ENCODE data around the gene DUSP15.

DNA sequence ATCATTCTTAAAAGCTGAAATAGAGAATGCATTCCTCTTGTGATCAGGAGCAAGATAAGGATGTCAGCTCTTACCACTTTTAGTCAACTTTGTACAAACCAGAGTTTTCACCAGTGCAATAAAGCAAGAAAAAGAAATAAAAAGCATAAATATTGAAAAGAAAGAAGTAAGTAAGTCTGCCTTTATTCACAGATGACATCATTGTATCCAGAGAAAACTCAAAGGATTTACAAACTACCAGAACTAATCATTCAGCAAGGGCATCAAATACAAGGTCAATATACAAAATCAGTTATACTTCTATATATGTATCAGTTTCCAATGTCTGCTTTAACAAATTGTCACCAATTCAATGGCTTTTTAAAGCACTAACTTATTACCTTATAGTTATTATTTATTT is 13.5 kb upstream of the DUSP15 start:
- TF ChIP-seq, protein P1, sequence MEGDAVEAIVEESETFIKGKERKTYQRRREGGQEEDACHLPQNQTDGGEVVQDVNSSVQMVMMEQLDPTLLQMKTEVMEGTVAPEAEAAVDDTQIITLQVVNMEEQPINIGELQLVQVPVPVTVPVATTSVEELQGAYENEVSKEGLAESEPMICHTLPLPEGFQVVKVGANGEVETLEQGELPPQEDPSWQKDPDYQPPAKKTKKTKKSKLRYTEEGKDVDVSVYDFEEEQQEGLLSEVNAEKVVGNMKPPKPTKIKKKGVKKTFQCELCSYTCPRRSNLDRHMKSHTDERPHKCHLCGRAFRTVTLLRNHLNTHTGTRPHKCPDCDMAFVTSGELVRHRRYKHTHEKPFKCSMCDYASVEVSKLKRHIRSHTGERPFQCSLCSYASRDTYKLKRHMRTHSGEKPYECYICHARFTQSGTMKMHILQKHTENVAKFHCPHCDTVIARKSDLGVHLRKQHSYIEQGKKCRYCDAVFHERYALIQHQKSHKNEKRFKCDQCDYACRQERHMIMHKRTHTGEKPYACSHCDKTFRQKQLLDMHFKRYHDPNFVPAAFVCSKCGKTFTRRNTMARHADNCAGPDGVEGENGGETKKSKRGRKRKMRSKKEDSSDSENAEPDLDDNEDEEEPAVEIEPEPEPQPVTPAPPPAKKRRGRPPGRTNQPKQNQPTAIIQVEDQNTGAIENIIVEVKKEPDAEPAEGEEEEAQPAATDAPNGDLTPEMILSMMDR (optimal IDR thresholded peaks at IDR 0.05 in 1 of 3, IDR thresholded peaks at IDR 0.05 in 1 of 3, conservative IDR thresholded peaks at IDR 0.05 in 1 of 3; ENCODE audit: extremely low read depth in 1 of 3, insufficient read depth in 2 of 3, low read length in 3 of 3), result no peak
- no peak for TF ChIP-seq EZH2 (IDR thresholded peaks at IDR 0.05; ENCODE audit: low read length)

Data from keratinocyte (primary cell).